ENCODE data around the gene MIA. TPM values are rescaled to one million over a fixed set of nuclear protein-coding genes. Genes with fewer than 3 reads are reported as not detected.
A peak's percentile ranks its signal among the peaks of the same experiment; 100 is the strongest.

The MIA gene
- total and polyA plus RNA-seq, 9 of the 15 experiments (the other 6 are each of a cell fraction or from before 2014, with no cell fraction given) = 0.21 TPM; not detected in 8

DNA sequence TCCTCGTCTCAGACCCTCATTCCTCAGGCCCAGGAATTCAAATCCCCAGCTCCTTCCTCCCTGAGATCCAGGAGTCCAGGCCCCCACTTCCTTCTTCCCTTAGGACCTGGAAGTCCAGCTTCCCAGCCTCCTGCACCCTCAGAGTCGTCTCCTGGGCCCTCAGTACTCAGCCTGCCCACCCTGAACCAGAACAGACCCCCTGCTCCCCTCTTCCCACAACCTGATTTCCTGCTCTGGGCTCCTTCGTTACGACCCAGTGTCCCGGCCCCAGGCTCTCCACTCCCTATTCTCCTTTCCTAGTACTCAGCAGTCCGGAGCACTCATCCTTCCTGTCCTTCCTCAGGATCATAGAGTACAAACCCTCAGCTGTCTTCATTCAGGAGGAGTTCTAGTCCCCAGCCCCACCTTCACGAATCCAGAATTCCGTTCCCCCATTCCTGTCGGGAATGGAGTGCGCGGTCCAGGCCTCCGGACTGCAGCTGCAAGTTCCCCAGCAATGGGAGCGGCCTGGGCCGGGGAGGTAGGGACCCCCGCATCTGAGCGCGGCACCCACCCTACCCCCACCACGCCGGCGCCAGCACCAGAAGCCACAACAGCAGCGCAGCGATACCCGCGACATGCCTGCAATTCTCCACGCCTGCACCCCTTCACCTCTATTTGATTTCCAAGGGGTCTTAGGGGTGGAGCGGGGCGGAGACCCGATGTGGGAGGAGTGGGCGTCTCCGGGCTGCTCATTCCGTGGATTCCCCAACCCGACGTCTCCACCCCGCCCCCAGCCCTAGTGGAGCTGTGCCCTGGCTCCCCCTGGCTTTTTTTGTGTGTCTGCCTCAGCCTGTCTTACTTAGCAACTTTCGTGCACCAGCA is 36.4 kb downstream of the MIA start (continued):
- TF ChIP-seq, protein P1, sequence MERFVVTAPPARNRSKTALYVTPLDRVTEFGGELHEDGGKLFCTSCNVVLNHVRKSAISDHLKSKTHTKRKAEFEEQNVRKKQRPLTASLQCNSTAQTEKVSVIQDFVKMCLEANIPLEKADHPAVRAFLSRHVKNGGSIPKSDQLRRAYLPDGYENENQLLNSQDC (CRISPR knock-in tag; IDR thresholded peaks at IDR 0.05) = no peak
- TF ChIP-seq WHSC1 (IDR thresholded peaks at IDR 0.05; ENCODE audit: low read length) (no peak), TFAM (CRISPR knock-in tag; conservative IDR thresholded peaks at IDR 0.05) (no peak), KDM1A (IDR thresholded peaks at IDR 0.05) (no peak), ZBTB17 (CRISPR knock-in tag; IDR thresholded peaks at IDR 0.05) (no peak), TEAD2 (tag; IDR thresholded peaks at IDR 0.05) (no peak), ZNF384 (IDR thresholded peaks at IDR 0.05; ENCODE audit: low read depth, low read length) (no peak)
- TF ChIP-seq, protein P2, sequence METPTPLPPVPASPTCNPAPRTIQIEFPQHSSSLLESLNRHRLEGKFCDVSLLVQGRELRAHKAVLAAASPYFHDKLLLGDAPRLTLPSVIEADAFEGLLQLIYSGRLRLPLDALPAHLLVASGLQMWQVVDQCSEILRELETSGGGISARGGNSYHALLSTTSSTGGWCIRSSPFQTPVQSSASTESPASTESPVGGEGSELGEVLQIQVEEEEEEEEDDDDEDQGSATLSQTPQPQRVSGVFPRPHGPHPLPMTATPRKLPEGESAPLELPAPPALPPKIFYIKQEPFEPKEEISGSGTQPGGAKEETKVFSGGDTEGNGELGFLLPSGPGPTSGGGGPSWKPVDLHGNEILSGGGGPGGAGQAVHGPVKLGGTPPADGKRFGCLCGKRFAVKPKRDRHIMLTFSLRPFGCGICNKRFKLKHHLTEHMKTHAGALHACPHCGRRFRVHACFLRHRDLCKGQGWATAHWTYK (CRISPR knock-in tag; IDR thresholded peaks at IDR 0.05) = no peak
- TF ChIP-seq, protein P3, sequence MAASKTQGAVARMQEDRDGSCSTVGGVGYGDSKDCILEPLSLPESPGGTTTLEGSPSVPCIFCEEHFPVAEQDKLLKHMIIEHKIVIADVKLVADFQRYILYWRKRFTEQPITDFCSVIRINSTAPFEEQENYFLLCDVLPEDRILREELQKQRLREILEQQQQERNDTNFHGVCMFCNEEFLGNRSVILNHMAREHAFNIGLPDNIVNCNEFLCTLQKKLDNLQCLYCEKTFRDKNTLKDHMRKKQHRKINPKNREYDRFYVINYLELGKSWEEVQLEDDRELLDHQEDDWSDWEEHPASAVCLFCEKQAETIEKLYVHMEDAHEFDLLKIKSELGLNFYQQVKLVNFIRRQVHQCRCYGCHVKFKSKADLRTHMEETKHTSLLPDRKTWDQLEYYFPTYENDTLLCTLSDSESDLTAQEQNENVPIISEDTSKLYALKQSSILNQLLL (CRISPR knock-in tag; IDR thresholded peaks at IDR 0.05; ENCODE audit: borderline replicate concordance) = no peak
- TF ChIP-seq, protein P4, sequence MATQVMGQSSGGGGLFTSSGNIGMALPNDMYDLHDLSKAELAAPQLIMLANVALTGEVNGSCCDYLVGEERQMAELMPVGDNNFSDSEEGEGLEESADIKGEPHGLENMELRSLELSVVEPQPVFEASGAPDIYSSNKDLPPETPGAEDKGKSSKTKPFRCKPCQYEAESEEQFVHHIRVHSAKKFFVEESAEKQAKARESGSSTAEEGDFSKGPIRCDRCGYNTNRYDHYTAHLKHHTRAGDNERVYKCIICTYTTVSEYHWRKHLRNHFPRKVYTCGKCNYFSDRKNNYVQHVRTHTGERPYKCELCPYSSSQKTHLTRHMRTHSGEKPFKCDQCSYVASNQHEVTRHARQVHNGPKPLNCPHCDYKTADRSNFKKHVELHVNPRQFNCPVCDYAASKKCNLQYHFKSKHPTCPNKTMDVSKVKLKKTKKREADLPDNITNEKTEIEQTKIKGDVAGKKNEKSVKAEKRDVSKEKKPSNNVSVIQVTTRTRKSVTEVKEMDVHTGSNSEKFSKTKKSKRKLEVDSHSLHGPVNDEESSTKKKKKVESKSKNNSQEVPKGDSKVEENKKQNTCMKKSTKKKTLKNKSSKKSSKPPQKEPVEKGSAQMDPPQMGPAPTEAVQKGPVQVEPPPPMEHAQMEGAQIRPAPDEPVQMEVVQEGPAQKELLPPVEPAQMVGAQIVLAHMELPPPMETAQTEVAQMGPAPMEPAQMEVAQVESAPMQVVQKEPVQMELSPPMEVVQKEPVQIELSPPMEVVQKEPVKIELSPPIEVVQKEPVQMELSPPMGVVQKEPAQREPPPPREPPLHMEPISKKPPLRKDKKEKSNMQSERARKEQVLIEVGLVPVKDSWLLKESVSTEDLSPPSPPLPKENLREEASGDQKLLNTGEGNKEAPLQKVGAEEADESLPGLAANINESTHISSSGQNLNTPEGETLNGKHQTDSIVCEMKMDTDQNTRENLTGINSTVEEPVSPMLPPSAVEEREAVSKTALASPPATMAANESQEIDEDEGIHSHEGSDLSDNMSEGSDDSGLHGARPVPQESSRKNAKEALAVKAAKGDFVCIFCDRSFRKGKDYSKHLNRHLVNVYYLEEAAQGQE (IDR thresholded peaks at IDR 0.05; ENCODE audit: borderline replicate concordance) = no peak
- TF ChIP-seq, protein P4 (CRISPR knock-in tag; IDR thresholded peaks at IDR 0.05; ENCODE audit: low read depth) = no peak
- TF ChIP-seq, protein P5, sequence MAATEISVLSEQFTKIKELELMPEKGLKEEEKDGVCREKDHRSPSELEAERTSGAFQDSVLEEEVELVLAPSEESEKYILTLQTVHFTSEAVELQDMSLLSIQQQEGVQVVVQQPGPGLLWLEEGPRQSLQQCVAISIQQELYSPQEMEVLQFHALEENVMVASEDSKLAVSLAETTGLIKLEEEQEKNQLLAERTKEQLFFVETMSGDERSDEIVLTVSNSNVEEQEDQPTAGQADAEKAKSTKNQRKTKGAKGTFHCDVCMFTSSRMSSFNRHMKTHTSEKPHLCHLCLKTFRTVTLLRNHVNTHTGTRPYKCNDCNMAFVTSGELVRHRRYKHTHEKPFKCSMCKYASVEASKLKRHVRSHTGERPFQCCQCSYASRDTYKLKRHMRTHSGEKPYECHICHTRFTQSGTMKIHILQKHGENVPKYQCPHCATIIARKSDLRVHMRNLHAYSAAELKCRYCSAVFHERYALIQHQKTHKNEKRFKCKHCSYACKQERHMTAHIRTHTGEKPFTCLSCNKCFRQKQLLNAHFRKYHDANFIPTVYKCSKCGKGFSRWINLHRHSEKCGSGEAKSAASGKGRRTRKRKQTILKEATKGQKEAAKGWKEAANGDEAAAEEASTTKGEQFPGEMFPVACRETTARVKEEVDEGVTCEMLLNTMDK (IDR thresholded peaks at IDR 0.05; ENCODE audit: borderline replicate concordance, insufficient read depth, low read depth, low read length, poor library complexity, severe bottlenecking) = peak; percentile 51

Measured in K562 (cell line).